GM12878 (cell line): ENCODE measurements around the gene CCDC170. TPM values are rescaled to one million over a fixed set of nuclear protein-coding genes. Genes with fewer than 3 reads are reported as not detected.

Experiments used
- ATAC-seq: fragments of 200-7000 bp; cut with Tn5 transposase; 3 replicates; pipeline ENCODE4 v1.9.1; 2020; ENCODE audit warnings: mild to moderate bottlenecking, moderate library complexity
- BruUV-seq: library from RNA; stranded (reverse); fragments of 400-500 nt; replicated peaks from 2 replicates; lab custom pipeline; 2021; lab: Mats Ljungman, UMichigan
- CTCF ChIA-PET: fragments of 300-600 bp; sonication (Branson Sonifier 250); formaldehyde crosslinking; extraction: SDS; loops from one replicate; lab custom pipeline; 2021; ENCODE audit warnings: inconsistent platforms; lab: Yijun Ruan, JAX
- POLR2A ChIA-PET: fragments of 350-600 bp; formaldehyde crosslinking; extraction: SDS; loops from one replicate; lab custom pipeline; 2021; ENCODE audit warnings: inconsistent platforms; lab: Charles Lee
- RAD21 ChIA-PET: fragments of 300-600 bp; sonication (Branson Sonifier 250); formaldehyde crosslinking; loops from one replicate; lab custom pipeline; 2023; ENCODE audit warnings: antibody characterized with exemption; ENCODE audit not compliant: unreplicated experiment; lab: Charles Lee
- SMC1A ChIA-PET: fragments of 300-600 bp; sonication (Branson Sonifier 250); formaldehyde crosslinking; loops from one replicate; lab custom pipeline; 2023; ENCODE audit not compliant: unreplicated experiment, uncharacterized antibody; lab: Charles Lee
- DNase-seq: peaks from one replicate; pipeline ENCODE4 v3.0.0-alpha.2; 2011; ENCODE audit warnings: low read depth, low spot score
- FAIRE-seq: peaks from 3 replicates; lab custom pipeline; 2011; peaks lifted over from hg19 to GRCh38; lab: Jason Lieb, UNC
- H2AFZ ChIP-seq: 2 replicates; pipeline ENCODE4 v1.6.0; 2011; ENCODE audit warnings: low read depth, low read length, control low read depth; ENCODE audit not compliant: control insufficient read depth
- H3K27ac ChIP-seq: 2 replicates; pipeline ENCODE4 v1.5.1; 2011; ENCODE audit warnings: control low read depth; ENCODE audit not compliant: control insufficient read depth, insufficient read depth
- H3K27me3 ChIP-seq, 2 experiments: replicated peaks in 1 of 2; 2 replicates each; pipeline versions ENCODE4 v1.6.0 to v1.6.1; 2011; ENCODE audit warnings: low read length in 1 of 2; ENCODE audit not compliant: control insufficient read depth in 2 of 2, insufficient read depth in 2 of 2
- H3K36me3 ChIP-seq, 2 experiments: 2 replicates each; pipeline ENCODE4 v1.5.1; 2011; ENCODE audit warnings: low read length in 1 of 2; ENCODE audit not compliant: control insufficient read depth in 2 of 2, insufficient read depth in 2 of 2
- H3K4me1 ChIP-seq: 2 replicates; pipeline ENCODE4 v1.6.1; 2011; ENCODE audit warnings: mild to moderate bottlenecking, low read length, moderate library complexity, mixed read lengths; ENCODE audit not compliant: control insufficient read depth, insufficient read depth
- H3K4me2 ChIP-seq: 2 replicates; pipeline ENCODE4 v1.6.0; 2011; ENCODE audit warnings: control low read depth; ENCODE audit not compliant: control insufficient read depth, insufficient read depth
- H3K4me3 ChIP-seq: fragments of 200-600 bp; sonication (generic); 2 replicates; pipeline ENCODE4 v1.5.1; 2016
- H3K79me2 ChIP-seq: 2 replicates; pipeline ENCODE4 v1.6.0; 2011; ENCODE audit warnings: low read length; ENCODE audit not compliant: control insufficient read depth, insufficient read depth
- H3K9ac ChIP-seq: 2 replicates; pipeline ENCODE4 v1.8.0; 2011; ENCODE audit warnings: low read length, control low read depth, mixed read lengths; ENCODE audit not compliant: control insufficient read depth, insufficient read depth
- H3K9me3 ChIP-seq: replicated peaks from 3 replicates; pipeline ENCODE4 v1.5.1; 2011; ENCODE audit warnings: mild to moderate bottlenecking, low read length; ENCODE audit not compliant: control insufficient read depth, insufficient read depth
- H4K20me1 ChIP-seq: 2 replicates; pipeline ENCODE4 v1.6.0; 2011; ENCODE audit not compliant: control insufficient read depth, insufficient read depth
- BMI1 ChIP-seq: fragments of 450-650 bp; IDR thresholded peaks from 2 replicates; pipeline ENCODE4 v1.6.1; 2016; ENCODE audit warnings: mild to moderate bottlenecking, moderate library complexity, borderline replicate concordance
- CBX3 ChIP-seq: fragments of 200-600 bp; sonication (generic); IDR thresholded peaks from 2 replicates; pipeline ENCODE4 v1.6.1; 2016; ENCODE audit warnings: low read depth, borderline replicate concordance
- CHD2 ChIP-seq: IDR thresholded peaks from 2 replicates; pipeline ENCODE4 v1.6.1; 2011; ENCODE audit warnings: low read depth, low read length, improper control_type of control experiment, borderline replicate concordance
- CHD4 ChIP-seq: fragments of 200-600 bp; sonication (generic); IDR thresholded peaks from 2 replicates; pipeline ENCODE4 v1.6.1; 2016; ENCODE audit warnings: mild to moderate bottlenecking
- E4F1 ChIP-seq: fragments of 450-650 bp; IDR thresholded peaks from 2 replicates; pipeline ENCODE4 v1.6.1; 2018; ENCODE audit warnings: borderline replicate concordance, mild to moderate bottlenecking; ENCODE audit not compliant: partially characterized antibody
- IKZF2 ChIP-seq, 2 experiments: fragments of 450-650 bp; IDR thresholded peaks; 2 replicates each; pipeline ENCODE4 v1.6.1; 2017; ENCODE audit warnings: mild to moderate bottlenecking in 2 of 2, moderate library complexity in 2 of 2
- KLF5 ChIP-seq: fragments of 450-650 bp; IDR thresholded peaks from 2 replicates; pipeline ENCODE4 v1.6.1; 2014; ENCODE audit warnings: mild to moderate bottlenecking; ENCODE audit not compliant: partially characterized antibody
- MAX ChIP-seq: IDR thresholded peaks from 2 replicates; pipeline ENCODE4 v1.6.1; 2012; ENCODE audit warnings: low read depth, low read length, improper control_type of control experiment
- PKNOX1 ChIP-seq: fragments of 450-650 bp; IDR thresholded peaks from 2 replicates; pipeline ENCODE4 v1.6.1; 2016; ENCODE audit warnings: mild to moderate bottlenecking
- SIX5 ChIP-seq: IDR thresholded peaks from 2 replicates; pipeline ENCODE4 v1.6.1; 2011; ENCODE audit warnings: mild to moderate bottlenecking, low read depth, low read length, moderate library complexity; ENCODE audit not compliant: severe bottlenecking
- SKIL ChIP-seq: fragments of 450-650 bp; IDR thresholded peaks from 2 replicates; pipeline ENCODE4 v1.6.1; 2017; ENCODE audit warnings: mild to moderate bottlenecking, low read depth, inconsistent platforms; ENCODE audit not compliant: poor library complexity, severe bottlenecking
- TAF1 ChIP-seq: IDR thresholded peaks from 2 replicates; pipeline ENCODE4 v1.6.1; 2011; ENCODE audit warnings: mild to moderate bottlenecking, low read depth, low read length, borderline replicate concordance
- ZNF687 ChIP-seq: fragments of 450-650 bp; IDR thresholded peaks from 2 replicates; pipeline ENCODE4 v1.6.1; 2017; ENCODE audit warnings: mild to moderate bottlenecking, moderate library complexity
- WGBS: methylation state at CpG from one replicate; pipeline ENCODE4 v1.1.6; 2016; ENCODE audit warnings: low lambda C conversion rate; ENCODE audit not compliant: insufficient replicate concordance, insufficient coverage; ENCODE audit errors: missing lambda C conversion rate; 5-methylcytosine and 5-hydroxymethylcytosine counted together
- in situ Hi-C: fragments of 300-500 bp; cut with MboI; formaldehyde crosslinking; loops from 9 replicates; pipeline ENCODE4 v1.14.3; 2018; ENCODE audit warnings: mixed read lengths
- intact Hi-C: fragments of 100-400 bp; cut with micrococcal nuclease; formaldehyde crosslinking; loops from one replicate; pipeline ENCODE4 v1.14.2; 2022; ENCODE audit not compliant: unreplicated experiment
- polyA plus RNA-seq, 11 experiments: library from polyadenylated mRNA; depleted of rRNA in 4 of 11; unstranded in 6 of 11; stranded (reverse) in 5 of 11; fragments of >200 nt; fragmentation: Nextera tagmentation in 4 of 11; fragmentation: Illumina TruSeq in 1 of 11; extraction: Ambion mirVana in 4 of 11; extraction: Trizol in 1 of 11; gene quantifications; 1 replicate in 1 of 11; 2 replicates in 10 of 11; pipeline versions ENCODE4 v1.2.1 to v1.2.3, GENCODE V29; 2011 to 2016; ENCODE audit warnings: inconsistent platforms in 2 of 11, missing spikeins in 2 of 11, low read depth in 1 of 11
- total RNA-seq, 4 experiments: library from RNA; depleted of rRNA in 3 of 4; stranded (reverse); fragments of >200 nt in 3 of 4; fragmentation: Illumina TruSeq in 1 of 4; extraction: Trizol in 1 of 4; gene quantifications; 2 replicates each; pipeline versions ENCODE4 v1.2.1 to v1.2.3, GENCODE V29; 2013 to 2021

The CCDC170 gene
- total and polyA plus RNA-seq, 10 of the 15 experiments (the other 5 are each of a cell fraction or from before 2014, with no cell fraction given) = not detected

GRCh38 chr6:151565940-151566339, 72.1 kb downstream of the CCDC170 start (continued):
- TF ChIP-seq BMI1 (no peak), ZNF687 (no peak), IKZF2 (IDR thresholded peaks at IDR 0.05) (no peak)

GRCh38 chr6:151566557-151566956, 72.7 kb downstream of the CCDC170 start:
- Histone ChIP-seq H3K4me3 (no peak overlapping the region), H4K20me1 (no peaks in the 10 kb centered on the region), H3K27me3 (no peaks in the 10 kb centered on the region), H3K9ac (no peak overlapping the region), H3K79me2 (no peaks in the 10 kb centered on the region), H3K9me3 (no peaks in the 10 kb centered on the region; the same call in 2 of the 3 replicates), H3K4me1 (no peaks in the 10 kb centered on the region), H2AFZ (no peak overlapping the region), H3K36me3 (no peaks in the 10 kb centered on the region), H3K27ac (no peak overlapping the region), H3K4me2 (no peak overlapping the region)
- in situ Hi-C loops = no loop called here
- WGBS = 12% methylated on average over 2 of the region's 2 CpGs
- no TSS peak for BruUV-seq
- FAIRE-seq = no peak
- intact Hi-C loops = no loop called here
- SMC1A ChIA-PET = no interaction called here
- ATAC-seq = no peak
- no peak for DNase-seq
- RAD21 ChIA-PET = no interaction called here
- POLR2A ChIA-PET = no interaction called here
- CTCF ChIA-PET = interaction anchor here (1.3 kb wide), 1 partner anchor 9 kb away, joined by 3 read pairs; no protein-coding TSS in a partner anchor
- TF ChIP-seq SKIL = no peak
- no peak for TF ChIP-seq CHD2
- TF ChIP-seq CBX3 = no peak
- no peak for TF ChIP-seq PKNOX1
- no peak for TF ChIP-seq MAX
- no peak for TF ChIP-seq KLF5
- TF ChIP-seq CHD4 = no peak
- TF ChIP-seq TAF1 = no peak
- no peak for TF ChIP-seq SIX5
- TF ChIP-seq E4F1 = no peak
